Urinary bladder (tissue), 4 donors: Measurements from ENCODE around the gene NT5DC1. TPM values are rescaled to one million over a fixed set of nuclear protein-coding genes. Genes with fewer than 3 reads are reported as not detected.

Source experiments
- DNase-seq: peaks from one replicate; pipeline ENCODE4 v3.0.0-alpha.2; 2015; ENCODE audit errors: extremely low spot score
- H3K27ac ChIP-seq: one replicate; pipeline ENCODE4 v1.5.1; 2013; ENCODE audit warnings: low read depth, mild to moderate bottlenecking, moderate library complexity
- H3K36me3 ChIP-seq: one replicate; pipeline ENCODE4 v1.6.1; 2013; ENCODE audit warnings: mild to moderate bottlenecking, moderate library complexity; ENCODE audit not compliant: insufficient read depth
- H3K4me1 ChIP-seq: one replicate; pipeline ENCODE4 v1.6.1; 2013; ENCODE audit warnings: mild to moderate bottlenecking, moderate library complexity; ENCODE audit not compliant: insufficient read depth
- H3K4me3 ChIP-seq: one replicate; pipeline ENCODE4 v1.5.1; 2013; ENCODE audit warnings: low read depth, low read length
- WGBS: extraction: QIAGEN DNeasy Blood & Tissue Kit; methylation state at CpG from one replicate; pipeline ENCODE4 v1.1.7; 2013; 5-methylcytosine and 5-hydroxymethylcytosine counted together
- polyA plus RNA-seq: library from polyadenylated mRNA; stranded (reverse); fragments of 200-250 nt; gene quantifications from one replicate; pipeline ENCODE4 v1.2.3, GENCODE V29; 2013
- total RNA-seq: library from RNA; depleted of rRNA; stranded (reverse); fragments of >200 nt; gene quantifications from one replicate; pipeline ENCODE4 v1.2.3, GENCODE V29; 2014
- donor health status: healthy with polysubstance abuse.
- donor health status: healthy.

NT5DC1 gene
- total and polyA plus RNA-seq, 2 donors, result 14.3 to 22.5 TPM

DNA sequence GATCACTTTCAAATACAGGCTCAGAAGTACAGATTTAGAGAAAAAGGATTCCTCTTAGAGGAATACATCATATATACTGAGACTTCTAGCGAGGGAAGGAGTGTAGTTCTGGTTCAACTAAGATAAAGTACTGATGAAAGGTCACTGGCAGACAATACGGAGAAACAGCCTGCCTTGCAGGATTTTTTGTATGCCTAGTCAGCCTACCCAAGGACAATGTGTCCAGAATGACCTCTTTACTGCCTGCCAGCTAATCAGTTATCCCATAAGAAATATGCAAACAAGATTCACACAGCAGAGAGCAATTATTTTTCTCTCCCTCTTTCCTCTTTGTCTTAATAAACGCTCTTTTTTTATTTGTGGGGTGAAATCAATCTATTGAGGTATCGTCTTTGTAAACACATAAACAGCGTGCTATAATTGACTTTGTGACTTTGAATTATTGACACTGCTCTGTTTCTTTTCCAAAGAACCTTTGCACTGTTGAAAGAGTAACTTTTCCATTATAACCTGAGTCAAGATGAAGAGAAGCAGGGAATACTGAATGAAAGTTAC, 154.7 kb downstream of the NT5DC1 start:
- Histone ChIP-seq H3K36me3 (no peaks in the 10 kb centered on the region), H3K4me3 (no peak overlapping the region), H3K4me1 (peaks cover 2% of the 10 kb centered on the region), H3K27ac (no peak overlapping the region)
- WGBS, result 37% methylated on average over 5 of the region's 5 CpGs
- no peak for DNase-seq

DNA sequence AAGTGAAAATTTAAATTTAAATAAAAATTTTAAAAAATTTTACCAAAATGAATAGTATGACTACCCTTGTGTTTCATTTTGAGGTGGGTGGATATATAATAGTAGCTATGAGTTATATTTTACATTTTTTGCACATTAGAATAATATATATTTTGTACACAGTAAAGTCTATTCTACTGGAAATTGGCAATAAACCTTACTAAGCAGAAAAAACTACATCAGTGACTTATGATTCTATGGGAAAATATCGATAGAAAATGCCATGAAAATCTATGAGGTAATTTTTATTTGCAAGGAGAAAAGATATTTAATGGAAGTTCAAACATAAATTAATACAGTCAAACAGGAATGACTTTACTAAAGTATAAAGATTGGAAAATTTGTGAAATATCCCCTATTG, 156.0 kb downstream of the NT5DC1 start:
- Histone ChIP-seq H3K4me3 (no peak overlapping the region), H3K4me1 (no peaks in the 10 kb centered on the region), H3K36me3 (no peaks in the 10 kb centered on the region), H3K27ac (no peak overlapping the region)
- 98% methylated on average over 1 of the region's 1 CpG for WGBS
- DNase-seq, result no peak

GRCh38 chr6:116258520-116258919, 157.9 kb downstream of the NT5DC1 start:
- Histone ChIP-seq H3K4me3 (no peak overlapping the region), H3K4me1 (no peaks in the 10 kb centered on the region), H3K36me3 (no peaks in the 10 kb centered on the region), H3K27ac (no peak overlapping the region)
- no peak for DNase-seq
- 95% methylated on average over 18 of the region's 18 CpGs for whole genome bisulfite sequencing

DNA sequence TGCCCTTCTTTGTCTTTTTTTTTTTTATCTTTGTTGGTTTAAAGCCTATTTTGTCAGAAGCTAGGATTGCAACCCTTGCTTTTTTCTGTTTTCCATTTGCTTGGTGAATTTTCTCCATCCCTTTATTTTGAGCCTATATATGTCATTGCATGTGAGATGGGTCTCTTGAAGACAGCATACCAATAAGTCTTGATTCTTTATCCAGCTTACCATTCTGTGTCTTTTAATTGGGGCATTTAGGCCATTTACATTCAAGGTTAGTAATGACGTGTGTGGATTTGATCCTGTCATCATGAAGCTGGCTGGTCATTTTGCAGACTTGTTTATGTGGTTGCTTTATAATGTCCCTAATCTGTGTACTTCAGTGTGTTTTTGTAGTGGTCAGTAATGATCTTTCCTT, 162.7 kb downstream of the NT5DC1 start:
- DNase-seq, result no peak
- no peak overlapping the region for H3K4me3 ChIP-seq
- no peaks in the 10 kb centered on the region for H3K4me1 ChIP-seq
- no peak overlapping the region for H3K27ac ChIP-seq
- no peaks in the 10 kb centered on the region for H3K36me3 ChIP-seq
- WGBS, result 92% methylated on average over 1 of the region's 1 CpG

DNA sequence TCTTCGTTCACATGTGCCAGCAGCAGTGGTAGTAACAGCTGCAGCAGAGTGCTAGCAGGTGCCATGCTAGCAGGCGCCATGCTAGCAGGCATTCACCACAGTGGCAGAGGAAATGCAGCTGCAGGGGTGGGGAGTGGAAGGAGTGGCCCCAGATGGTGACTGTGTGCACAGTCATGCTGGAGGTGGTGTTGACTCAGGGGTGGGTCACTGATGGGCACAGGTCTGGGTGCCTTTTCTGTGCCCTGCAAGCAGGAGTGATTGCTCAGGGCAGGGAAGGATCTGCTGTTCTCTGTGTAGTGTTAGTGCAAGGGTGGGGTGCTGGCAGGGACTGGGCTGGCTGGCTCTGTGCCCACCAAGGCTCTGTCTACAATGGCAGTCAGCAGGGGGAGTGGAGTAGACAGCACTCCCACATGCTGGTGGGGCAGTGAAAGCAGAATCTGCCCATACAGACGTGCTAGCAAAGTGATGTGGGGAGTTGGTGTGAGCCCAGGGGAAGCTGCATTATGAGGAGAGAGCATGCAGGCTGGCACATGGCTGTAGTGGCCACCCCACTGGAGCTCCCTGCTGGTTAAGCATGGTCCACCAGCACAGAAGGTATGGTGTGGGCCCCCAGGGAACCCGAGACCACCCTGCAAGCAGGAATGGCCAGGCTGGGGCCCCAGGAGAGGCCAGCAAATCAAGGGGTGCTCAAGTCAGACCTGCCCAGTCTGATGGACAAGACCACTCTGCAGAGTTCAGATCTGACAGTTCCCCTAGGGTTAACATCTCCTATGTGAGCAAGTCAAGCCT, 164.6 kb downstream of the NT5DC1 start:
- WGBS, result 82% methylated on average over 4 of the region's 4 CpGs

GRCh38 chr6:116266803-116267202, 166.2 kb downstream of the NT5DC1 start:
- H3K4me3 ChIP-seq, result no peak overlapping the region
- no peaks in the 10 kb centered on the region for H3K4me1 ChIP-seq
- no peak for DNase-seq
- H3K36me3 ChIP-seq, result no peaks in the 10 kb centered on the region
- no peak overlapping the region for H3K27ac ChIP-seq

More for the DNA sequence above, 164.6 kb downstream of the NT5DC1 start:
- H3K4me3 ChIP-seq, result no peak overlapping the region
- no peak overlapping the region for H3K27ac ChIP-seq
- H3K36me3 ChIP-seq, result no peaks in the 10 kb centered on the region
- DNase-seq, result no peak
- H3K4me1 ChIP-seq, result no peaks in the 10 kb centered on the region

DNA sequence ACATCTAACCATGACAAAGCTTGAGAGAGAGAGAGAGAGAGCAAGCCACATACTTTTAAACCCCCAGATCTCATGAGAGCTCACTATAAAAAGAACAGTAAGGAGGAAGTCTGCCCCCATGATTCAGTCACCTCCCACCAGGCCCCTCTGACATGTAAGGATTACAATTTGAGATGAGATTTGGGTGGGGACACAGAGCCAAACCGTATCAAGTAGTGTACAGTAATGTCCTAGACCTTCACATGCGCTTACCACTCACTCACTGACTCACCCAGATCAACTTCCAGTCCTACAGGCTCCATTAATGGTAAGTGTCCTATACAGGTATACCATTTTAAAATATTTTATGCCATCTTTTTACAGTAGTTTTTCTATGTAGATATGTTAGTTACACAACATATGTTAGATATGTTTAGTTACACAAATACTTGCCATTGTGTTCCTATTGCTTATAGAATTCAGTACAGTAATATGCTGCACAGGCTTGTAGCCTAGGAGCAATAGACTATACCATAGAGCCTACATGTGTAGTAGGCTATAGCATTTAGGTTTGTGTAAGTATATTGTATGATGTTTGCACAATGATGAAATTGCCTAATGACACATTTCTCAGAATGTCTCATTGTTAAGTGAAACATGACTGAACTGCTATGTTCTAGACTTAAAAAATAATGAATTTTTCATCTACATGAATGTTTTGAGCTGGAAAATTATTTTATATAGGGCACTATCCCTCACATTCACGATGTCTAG, 167.4 kb downstream of the NT5DC1 start:
- 47% methylated on average over 3 of the region's 3 CpGs for WGBS
- DNase-seq, result no peak
- Histone ChIP-seq H3K36me3 (no peaks in the 10 kb centered on the region), H3K4me1 (no peaks in the 10 kb centered on the region), H3K4me3 (no peak overlapping the region), H3K27ac (no peak overlapping the region)

- Histone ChIP-seq H3K27ac (no peak overlapping the region), H3K4me3 (no peak overlapping the region), H3K4me1 (no peaks in the 10 kb centered on the region), H3K36me3 (no peaks in the 10 kb centered on the region)
- WGBS, result 29% methylated on average over 3 of the region's 3 CpGs
- DNase-seq, result no peak
Observed at GRCh38 chr6:116268589-116269293, 168.1 kb downstream of the NT5DC1 start.

DNA sequence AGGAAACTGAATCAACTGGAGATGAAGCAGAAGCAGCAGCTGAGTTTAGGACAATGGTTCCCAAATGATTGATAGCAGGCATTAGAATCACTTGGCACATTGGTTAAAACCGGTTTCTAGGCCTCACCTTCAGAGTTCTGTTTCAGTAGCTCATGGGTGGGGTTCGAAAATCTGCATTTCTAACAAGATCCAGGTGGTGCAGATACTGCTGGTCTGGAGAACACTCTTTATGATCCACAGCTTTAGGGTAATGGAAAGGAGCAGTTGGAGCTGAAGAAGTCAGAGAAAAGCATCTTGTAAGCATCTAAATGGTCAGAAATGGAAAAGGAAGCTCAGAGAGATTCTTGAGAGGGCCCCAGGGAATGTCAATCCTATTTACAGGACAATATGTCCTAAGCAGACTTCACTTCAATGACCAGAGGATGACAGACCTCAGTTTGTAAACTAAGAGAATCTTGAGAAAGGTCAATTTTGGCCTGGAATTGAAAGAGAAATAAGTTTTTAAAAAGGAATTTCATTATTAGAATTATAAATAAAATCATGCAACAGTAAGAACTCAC, 170.6 kb downstream of the NT5DC1 start:
- Histone ChIP-seq H3K4me1 (no peaks in the 10 kb centered on the region), H3K4me3 (no peak overlapping the region), H3K27ac (no peak overlapping the region), H3K36me3 (peaks cover 3% of the 10 kb centered on the region)
- no peak for DNase-seq
- WGBS, result 59% methylated on average over 2 of the region's 2 CpGs

- no peak for DNase-seq
- Histone ChIP-seq H3K4me3 (peak overlapping the region; percentile 52), H3K4me1 (no peaks in the 10 kb centered on the region), H3K27ac (no peak overlapping the region), H3K36me3 (peaks cover 3% of the 10 kb centered on the region)
- WGBS, result 28% methylated on average over 3 of the region's 3 CpGs
Observed at GRCh38 chr6:116277124-116277523, 176.5 kb downstream of the NT5DC1 start.

DNA sequence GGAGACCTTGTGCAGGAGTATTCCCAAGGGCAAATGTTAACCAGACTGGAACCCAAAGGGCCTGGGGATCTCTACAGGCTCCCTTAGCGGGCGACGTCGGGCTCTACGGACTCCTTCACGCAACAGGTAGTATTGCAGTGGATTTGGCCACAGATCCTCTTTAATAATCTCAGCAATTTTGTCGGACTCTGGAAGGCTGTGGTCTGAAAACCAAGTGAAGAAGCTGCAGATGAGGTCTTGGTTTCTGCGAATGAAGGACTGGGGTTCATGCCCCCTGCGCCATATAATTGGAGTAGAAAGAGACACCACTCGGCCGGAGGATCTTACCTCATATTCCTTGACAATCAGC, 177.8 kb downstream of the NT5DC1 start:
- peak overlapping the region; percentile 68 for H3K4me3 ChIP-seq
- no peak for DNase-seq
- 78% methylated on average over 11 of the region's 11 CpGs for WGBS
- no peaks in the 10 kb centered on the region for H3K4me1 ChIP-seq
- H3K36me3 ChIP-seq, result peaks cover 3% of the 10 kb centered on the region
- H3K27ac ChIP-seq, result no peak overlapping the region

DNA sequence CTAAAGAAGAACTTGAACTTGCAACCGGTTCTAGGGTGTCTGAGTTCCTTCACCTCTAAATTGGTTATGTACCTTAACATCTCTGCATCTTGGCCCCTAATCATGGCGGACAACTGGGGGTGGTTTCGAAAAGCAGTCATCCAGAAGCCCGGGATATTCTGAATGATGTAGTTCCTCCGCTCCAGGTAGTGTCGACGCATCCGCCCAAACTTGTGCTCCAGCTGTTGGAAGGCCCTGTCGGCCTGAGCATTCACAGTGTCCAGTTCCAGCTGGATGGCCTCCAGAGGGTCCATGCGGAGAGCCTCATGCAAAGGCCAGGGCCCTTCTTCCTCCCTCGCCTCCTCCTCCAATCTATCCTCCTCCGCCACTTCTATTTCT, 178.2 kb downstream of the NT5DC1 start:
- Histone ChIP-seq H3K4me3 (peak overlapping the region; percentile 68), H3K27ac (peak overlapping the region; percentile 98), H3K36me3 (peaks cover 3% of the 10 kb centered on the region), H3K4me1 (no peaks in the 10 kb centered on the region)
- 9% methylated on average over 12 of the region's 12 CpGs for WGBS
- DNase-seq, result no peak
